ENCODE measurements around the gene FANCE. TPM values are rescaled to one million over a fixed set of nuclear protein-coding genes. Genes with fewer than 3 reads are reported as not detected.
"Not testable (repeated sequence)": the region's sequence is repeated elsewhere in the genome, so short reads cannot be mapped to it uniquely, and the experiment has no call there.

The FANCE gene
- polyA plus RNA-seq, 1 donor from 2014 or later, result 7.1 TPM

GRCh38 chr6:35435074-35435837 is 16.9 kb upstream of the FANCE start:
- H4K20me1 ChIP-seq (ENCODE audit: insufficient read depth), result no peaks in the 10 kb centered on the region
- no peak overlapping the region for H2AFZ ChIP-seq (ENCODE audit: low read depth, low read length)
- H3K9me3 ChIP-seq (ENCODE audit: low read length), result no peaks in the 10 kb centered on the region
- H3K9me2 ChIP-seq (ENCODE audit: insufficient read depth, low read length), result no peaks in the 10 kb centered on the region
- H3K27ac ChIP-seq (ENCODE audit: low read length), result no peak overlapping the region
- no peaks in the 10 kb centered on the region for H3K79me2 ChIP-seq (replicated peaks; ENCODE audit: insufficient read depth, low read length)
- H3K4me3 ChIP-seq (ENCODE audit: low read length), result no peak overlapping the region
- no peak overlapping the region for H3K4me2 ChIP-seq (ENCODE audit: low read length)
- TF ChIP-seq POLR2AphosphoS5 (IDR thresholded peaks at IDR 0.05) (no peak), MXI1 (conservative IDR thresholded peaks at IDR 0.05; ENCODE audit: poor library complexity, severe bottlenecking) (no peak), EP300 (conservative IDR thresholded peaks at IDR 0.05; ENCODE audit: poor library complexity, severe bottlenecking) (no peak), SMC3 (conservative IDR thresholded peaks at IDR 0.05; ENCODE audit: poor library complexity) (no peak), TAF1 (IDR thresholded peaks at IDR 0.05; ENCODE audit: low read depth) (no peak), EZH2 (IDR thresholded peaks at IDR 0.05; ENCODE audit: borderline replicate concordance, insufficient read depth, low read length, poor library complexity, severe bottlenecking) (no peak)
- no peaks in the 10 kb centered on the region for H3F3A ChIP-seq (ENCODE audit: insufficient read depth, low read length, poor library complexity, severe bottlenecking)
- no peaks in the 10 kb centered on the region for H3K36me3 ChIP-seq (ENCODE audit: insufficient read depth, low read length)
- no peak overlapping the region for H3K9ac ChIP-seq (ENCODE audit: low read length)
- H3K27me3 ChIP-seq (ENCODE audit: insufficient read depth, low read depth, low read length), result no peaks in the 10 kb centered on the region

GRCh38 chr6:35436071-35436857 is 15.9 kb upstream of the FANCE start:
- H3K27ac ChIP-seq (ENCODE audit: low read length), result no peak overlapping the region
- H3K9me3 ChIP-seq (ENCODE audit: low read length), result no peaks in the 10 kb centered on the region
- H3F3A ChIP-seq (ENCODE audit: insufficient read depth, low read length, poor library complexity, severe bottlenecking), result no peaks in the 10 kb centered on the region
- no peak overlapping the region for H3K4me2 ChIP-seq (ENCODE audit: low read length)
- no peaks in the 10 kb centered on the region for H3K36me3 ChIP-seq (ENCODE audit: insufficient read depth, low read length)
- H4K20me1 ChIP-seq (ENCODE audit: insufficient read depth), result no peaks in the 10 kb centered on the region
- H3K9ac ChIP-seq (ENCODE audit: low read length), result no peak overlapping the region
- H3K9me2 ChIP-seq (ENCODE audit: insufficient read depth, low read length), result no peaks in the 10 kb centered on the region
- no peaks in the 10 kb centered on the region for H3K27me3 ChIP-seq (ENCODE audit: insufficient read depth, low read depth, low read length)
- no peak overlapping the region for H2AFZ ChIP-seq (ENCODE audit: low read depth, low read length)
- H3K79me2 ChIP-seq (replicated peaks; ENCODE audit: insufficient read depth, low read length), result no peaks in the 10 kb centered on the region
- no peak overlapping the region for H3K4me3 ChIP-seq (ENCODE audit: low read length)
- TF ChIP-seq CTCF (IDR thresholded peaks at IDR 0.05; ENCODE audit: poor library complexity, severe bottlenecking) (no peak), REST (IDR thresholded peaks at IDR 0.05; ENCODE audit: borderline replicate concordance) (no peak), EP300 (conservative IDR thresholded peaks at IDR 0.05; ENCODE audit: poor library complexity, severe bottlenecking) (no peak), POLR2AphosphoS5 (IDR thresholded peaks at IDR 0.05) (no peak), TAF1 (IDR thresholded peaks at IDR 0.05; ENCODE audit: low read depth) (no peak)

- not testable (repeated sequence) for H3K27ac ChIP-seq (ENCODE audit: low read length); H3K9ac ChIP-seq (ENCODE audit: low read length); H3K4me2 ChIP-seq (ENCODE audit: low read length); H3F3A ChIP-seq (ENCODE audit: insufficient read depth, low read length, poor library complexity, severe bottlenecking); H3K36me3 ChIP-seq (ENCODE audit: insufficient read depth, low read length); H3K9me2 ChIP-seq (ENCODE audit: insufficient read depth, low read length); H3K4me3 ChIP-seq (ENCODE audit: low read length); H2AFZ ChIP-seq (ENCODE audit: low read depth, low read length); H3K27me3 ChIP-seq (ENCODE audit: insufficient read depth, low read depth, low read length); H3K9me3 ChIP-seq (ENCODE audit: low read length); H3K79me2 ChIP-seq (replicated peaks; ENCODE audit: insufficient read depth, low read length); H4K20me1 ChIP-seq (ENCODE audit: insufficient read depth)
These were observed 13.6 kb upstream of the FANCE start for GRCh38 chr6:35438378-35439065.
